Common myeloid progenitor, CD34-positive (primary cell): ENCODE data around the gene CSPG5.

Source experiments
- CTCF ChIA-PET: fragments of 350-600 bp; sonication (Branson Sonifier 250); formaldehyde crosslinking; loops from one replicate; lab custom pipeline; 2021; ENCODE audit warnings: antibody characterized with exemption; lab: Charles Lee
- POLR2A ChIA-PET: fragments of 350-600 bp; sonication (Branson Sonifier 250); formaldehyde crosslinking; loops from one replicate; lab custom pipeline; 2021; ENCODE audit warnings: antibody characterized with exemption; lab: Charles Lee
- DNase-seq, 3 donors: peaks; one replicate each; pipeline versions ENCODE4 v3.0.0 to v3.0.0-alpha.2; 2013
- H3K27ac ChIP-seq, 2 experiments: 1 replicate in 1 of 2; 2 replicates in 1 of 2; pipeline ENCODE4 v1.7.0; 2013; ENCODE audit warnings: inconsistent platforms in 2 of 2, low read length in 2 of 2, mild to moderate bottlenecking in 2 of 2, low read depth in 1 of 2, moderate library complexity in 1 of 2; ENCODE audit not compliant: severe bottlenecking in 2 of 2, insufficient read depth in 1 of 2, poor library complexity in 1 of 2
- H3K27me3 ChIP-seq, 5 experiments: replicated peaks in 2 of 5; 1 replicate in 3 of 5; 2 replicates in 2 of 5; pipeline versions ENCODE4 v1.6.1 to v1.7.0; 2013; ENCODE audit warnings: low read length in 4 of 5, mild to moderate bottlenecking in 2 of 5, moderate library complexity in 2 of 5, inconsistent platforms in 1 of 5; ENCODE audit not compliant: insufficient read depth in 5 of 5, control insufficient read depth in 4 of 5
- H3K36me3 ChIP-seq, 4 experiments: 1 replicate in 2 of 4; 2 replicates in 2 of 4; pipeline versions ENCODE4 v1.6.1 to v1.7.0; 2013; ENCODE audit warnings: low read length in 3 of 4, control low read depth in 1 of 4, mild to moderate bottlenecking in 1 of 4; ENCODE audit not compliant: control insufficient read depth in 4 of 4, insufficient read depth in 4 of 4
- H3K4me1 ChIP-seq, 4 experiments: 1 replicate in 3 of 4; 2 replicates in 1 of 4; pipeline versions ENCODE4 v1.6.1 to v1.7.1; 2013; ENCODE audit warnings: low read length in 3 of 4, mild to moderate bottlenecking in 3 of 4, control low read depth in 1 of 4, inconsistent platforms in 1 of 4, moderate library complexity in 1 of 4; ENCODE audit not compliant: control insufficient read depth in 4 of 4, insufficient read depth in 4 of 4; ENCODE audit errors: control extremely low read depth in 1 of 4
- H3K4me3 ChIP-seq, 7 experiments: 1 replicate in 4 of 7; 2 replicates in 3 of 7; pipeline versions ENCODE4 v1.5.1 to v1.7.0; 2013; ENCODE audit warnings: mild to moderate bottlenecking in 7 of 7, low read length in 6 of 7, moderate library complexity in 6 of 7, inconsistent platforms in 2 of 7, low read depth in 2 of 7, control low read depth in 1 of 7; ENCODE audit not compliant: insufficient read depth in 4 of 7, control insufficient read depth in 1 of 7; ENCODE audit errors: extremely low read depth in 1 of 7
- H3K9me3 ChIP-seq, 5 experiments: 1 replicate in 4 of 5; 2 replicates in 1 of 5; pipeline versions ENCODE4 v1.6.1 to v1.7.1; 2013; ENCODE audit warnings: low read length in 4 of 5, mild to moderate bottlenecking in 2 of 5, inconsistent platforms in 1 of 5, low read depth in 1 of 5, moderate library complexity in 1 of 5; ENCODE audit not compliant: control insufficient read depth in 4 of 5, insufficient read depth in 2 of 5; ENCODE audit errors: control extremely low read depth in 1 of 5
- whole genome bisulfite sequencing: methylation state at CpG from one replicate; pipeline ENCODE4 v1.1.5; 2013; ENCODE audit not compliant: insufficient coverage; 5-methylcytosine and 5-hydroxymethylcytosine counted together

The CSPG5 gene

GRCh38 chr3:47588587-47588986 is 9.9 kb upstream of the CSPG5 start:
- H3K4me1 ChIP-seq: no peaks in the 10 kb centered on the region
- WGBS: 100% methylated on average over 2 of the region's 4 CpGs
- H3K27me3 ChIP-seq: no peaks in the 10 kb centered on the region
- ChIA-PET POLR2A (no interaction called here), CTCF (interaction anchor here (0.6 to 1.6 kb wide), 3 partner anchors 9 to 16 kb away, joined by 3 to 4 read pairs (median 3); no protein-coding TSS in a partner anchor)
- H3K27ac ChIP-seq: no peak overlapping the region
- DNase-seq: no peak
- no peak overlapping the region for H3K4me3 ChIP-seq
- peaks cover 12 to 79% (median 58%) of the 10 kb centered on the region in 4 experiments for H3K36me3 ChIP-seq
- H3K9me3 ChIP-seq: no peaks in the 10 kb centered on the region

GRCh38 chr3:47588053-47588452 is 9.4 kb upstream of the CSPG5 start:
- H3K4me1 ChIP-seq: no peaks in the 10 kb centered on the region
- no peak overlapping the region for H3K4me3 ChIP-seq
- no peaks in the 10 kb centered on the region for H3K27me3 ChIP-seq
- POLR2A ChIA-PET: no interaction called here
- no peaks in the 10 kb centered on the region for H3K9me3 ChIP-seq
- H3K36me3 ChIP-seq: peaks cover 12 to 74% (median 55%) of the 10 kb centered on the region in 4 experiments
- 98% methylated on average over 4 of the region's 7 CpGs for WGBS
- CTCF ChIA-PET: interaction anchor here (1.5 to 1.6 kb wide), 2 partner anchors 9 to 16 kb away, joined by 3 to 4 read pairs; no protein-coding TSS in a partner anchor
- DNase-seq: no peak
- no peak overlapping the region for H3K27ac ChIP-seq

GRCh38 chr3:47586746-47587145 is 8.1 kb upstream of the CSPG5 start:
- Histone ChIP-seq H3K36me3 (peaks cover 12 to 63% (median 50%) of the 10 kb centered on the region in 4 experiments), H3K27ac (no peak overlapping the region), H3K9me3 (no peaks in the 10 kb centered on the region), H3K27me3 (peaks cover 0 to under 1% (median 0%) of the 10 kb centered on the region in 5 experiments), H3K4me1 (no peaks in the 10 kb centered on the region), H3K4me3 (no peak overlapping the region)
- ChIA-PET CTCF (no interaction called here), POLR2A (interaction anchor here (0.7 kb wide), 1 partner anchor 34 kb away, joined by 4 read pairs; no protein-coding TSS in a partner anchor)
- no peak for DNase-seq
- WGBS: 93% methylated on average over 2 of the region's 6 CpGs

- Histone ChIP-seq H3K27ac (no peak overlapping the region), H3K4me1 (peaks cover 0 to 8% (median 7%) of the 10 kb centered on the region in 4 experiments), H3K27me3 (peaks cover 0 to 28% (median 14%) of the 10 kb centered on the region in 5 experiments), H3K9me3 (no peaks in the 10 kb centered on the region), H3K4me3 (no peak overlapping the region), H3K36me3 (peaks cover 3 to 38% (median 27%) of the 10 kb centered on the region in 4 experiments)
- no peak for DNase-seq
- POLR2A ChIA-PET: interaction anchor here (1.1 kb wide), 1 partner anchor 62 kb away, joined by 4 read pairs; no protein-coding TSS in a partner anchor
- CTCF ChIA-PET: no interaction called here
- 89% methylated on average over 3 of the region's 3 CpGs for WGBS
These were observed 4.8 kb upstream of the CSPG5 start for GRCh38 chr3:47583320-47584075.

GRCh38 chr3:47581835-47582234 is 3.2 kb upstream of the CSPG5 start:
- DNase-seq: no peak
- 100% methylated on average over 4 of the region's 4 CpGs for WGBS
- peaks cover 0 to 39% (median 14%) of the 10 kb centered on the region in 5 experiments for H3K27me3 ChIP-seq
- CTCF ChIA-PET: no interaction called here
- POLR2A ChIA-PET: no interaction called here
- H3K9me3 ChIP-seq: no peaks in the 10 kb centered on the region
- H3K4me3 ChIP-seq: no peak overlapping the region
- H3K4me1 ChIP-seq: peaks cover 0 to 18% (median 16%) of the 10 kb centered on the region in 4 experiments
- H3K36me3 ChIP-seq: peaks cover 3 to 23% (median 13%) of the 10 kb centered on the region in 4 experiments
- H3K27ac ChIP-seq: no peak overlapping the region

GRCh38 chr3:47581422-47581821 is 2.8 kb upstream of the CSPG5 start:
- 88% methylated on average over 5 of the region's 5 CpGs for WGBS
- Histone ChIP-seq H3K9me3 (no peaks in the 10 kb centered on the region), H3K4me3 (no peak overlapping the region), H3K27me3 (peaks cover 0 to 43% (median 14%) of the 10 kb centered on the region in 5 experiments), H3K27ac (no peak overlapping the region), H3K36me3 (peaks cover 3 to 19% (median 10%) of the 10 kb centered on the region in 4 experiments), H3K4me1 (peaks cover 0 to 18% (median 16%) of the 10 kb centered on the region in 4 experiments)
- DNase-seq: no peak
- ChIA-PET CTCF (no interaction called here), POLR2A (no interaction called here)

GRCh38 chr3:47580481-47580880 is 1.8 kb upstream of the CSPG5 start:
- Histone ChIP-seq H3K4me1 (peaks cover 0 to 18% (median 16%) of the 10 kb centered on the region in 4 experiments), H3K36me3 (peaks cover 2 to 9% (median 5%) of the 10 kb centered on the region in 4 experiments), H3K27me3 (peaks cover 0 to 51% (median 16%) of the 10 kb centered on the region in 5 experiments), H3K4me3 (no peak overlapping the region), H3K9me3 (no peaks in the 10 kb centered on the region), H3K27ac (no peak overlapping the region)
- WGBS: 100% methylated on average over 1 of the region's 4 CpGs
- POLR2A ChIA-PET: no interaction called here
- DNase-seq: no peak
- CTCF ChIA-PET: no interaction called here
